H9 (cell line): ENCODE measurements around the gene PRF1. TPM values are rescaled to one million over a fixed set of nuclear protein-coding genes. Genes with fewer than 3 reads are reported as not detected.

Experiments
- DNase-seq: peaks from one replicate; pipeline ENCODE4 v3.0.0-alpha.2; 2017
- H2AFZ ChIP-seq: one replicate; pipeline ENCODE4 v1.6.1; 2013; ENCODE audit warnings: mild to moderate bottlenecking, low read length, control low read depth, moderate library complexity
- H2AK5ac ChIP-seq: 2 replicates; pipeline ENCODE4 v1.6.1; 2013; ENCODE audit warnings: low read length, control low read depth, mixed read lengths; ENCODE audit not compliant: insufficient read length
- H2BK120ac ChIP-seq: one replicate; pipeline ENCODE4 v1.6.1; 2013; ENCODE audit warnings: low read depth, mild to moderate bottlenecking, low read length, control low read depth, inconsistent platforms; ENCODE audit not compliant: poor library complexity, severe bottlenecking
- H2BK12ac ChIP-seq: 2 replicates; pipeline ENCODE4 v1.6.1; 2013; ENCODE audit warnings: low read length, control low read depth, mixed read lengths, low read depth; ENCODE audit not compliant: insufficient read length
- H2BK15ac ChIP-seq: 2 replicates; pipeline ENCODE4 v1.6.1; 2013; ENCODE audit warnings: low read depth, low read length, control low read depth
- H2BK20ac ChIP-seq: one replicate; pipeline ENCODE4 v1.6.1; 2013; ENCODE audit warnings: low read depth, mild to moderate bottlenecking, low read length, control low read depth, inconsistent platforms; ENCODE audit not compliant: poor library complexity, severe bottlenecking
- H2BK5ac ChIP-seq: 2 replicates; pipeline ENCODE4 v1.6.1; 2013; ENCODE audit warnings: low read length, control low read depth, mixed read lengths; ENCODE audit not compliant: insufficient read length
- H3K14ac ChIP-seq: 2 replicates; pipeline ENCODE4 v1.6.1; 2013; ENCODE audit warnings: low read length, control low read depth; ENCODE audit not compliant: insufficient read depth
- H3K18ac ChIP-seq: 2 replicates; pipeline ENCODE4 v1.6.1; 2013; ENCODE audit warnings: low read depth, mild to moderate bottlenecking, mixed read lengths, low read length, control low read depth; ENCODE audit not compliant: insufficient read length
- H3K23ac ChIP-seq: 2 replicates; pipeline ENCODE4 v1.6.1; 2013; ENCODE audit warnings: low read length, control low read depth, mixed read lengths, low read depth; ENCODE audit not compliant: insufficient read length
- H3K23me2 ChIP-seq: 2 replicates; pipeline ENCODE4 v1.6.1; 2013; ENCODE audit warnings: low read depth, mild to moderate bottlenecking, mixed read lengths, low read length, control low read depth; ENCODE audit not compliant: insufficient read length, poor library complexity, severe bottlenecking
- H3K27ac ChIP-seq: 2 replicates; pipeline ENCODE4 v1.5.1; 2013; ENCODE audit warnings: low read length, control low read depth, mixed read lengths, low read depth; ENCODE audit not compliant: insufficient read length
- H3K27me3 ChIP-seq: 2 replicates; pipeline ENCODE4 v1.6.1; 2013; ENCODE audit warnings: low read length, control low read depth, inconsistent platforms; ENCODE audit not compliant: insufficient read depth
- H3K4ac ChIP-seq: 2 replicates; pipeline ENCODE4 v1.6.1; 2013; ENCODE audit warnings: low read depth, mild to moderate bottlenecking, control low read depth, inconsistent platforms, low read length, moderate library complexity
- H3K4me1 ChIP-seq: 2 replicates; pipeline ENCODE4 v1.6.1; 2013; ENCODE audit warnings: low read length, control low read depth, inconsistent platforms; ENCODE audit not compliant: insufficient read depth
- H3K4me2 ChIP-seq: 2 replicates; pipeline ENCODE4 v1.6.1; 2013; ENCODE audit warnings: low read length, control low read depth, mixed read lengths; ENCODE audit not compliant: insufficient read length, insufficient read depth
- H3K56ac ChIP-seq: 2 replicates; pipeline ENCODE4 v1.6.1; 2013; ENCODE audit warnings: low read depth, mild to moderate bottlenecking, mixed read lengths, low read length, control low read depth; ENCODE audit not compliant: insufficient read length
- H3K79me1 ChIP-seq: 2 replicates; pipeline ENCODE4 v1.6.1; 2013; ENCODE audit warnings: low read depth, mild to moderate bottlenecking, moderate library complexity, low read length, control low read depth, inconsistent platforms; ENCODE audit not compliant: insufficient read depth, poor library complexity, severe bottlenecking
- H3K79me2 ChIP-seq: 2 replicates; pipeline ENCODE4 v1.6.1; 2013; ENCODE audit warnings: low read length, control low read depth, inconsistent platforms; ENCODE audit not compliant: insufficient read depth
- H3K9ac ChIP-seq: 2 replicates; pipeline ENCODE4 v1.6.1; 2013; ENCODE audit warnings: low read length, control low read depth, mixed read lengths; ENCODE audit not compliant: insufficient read length; ENCODE audit errors: extremely low read depth
- H3K9me3 ChIP-seq: one replicate; pipeline ENCODE4 v1.6.1; 2013; ENCODE audit warnings: low read depth, low read length, inconsistent platforms; ENCODE audit not compliant: control insufficient read depth
- H3T11ph ChIP-seq: one replicate; pipeline ENCODE4 v1.6.1; 2013; ENCODE audit warnings: mild to moderate bottlenecking, low read length, control low read depth, inconsistent platforms
- H4K20me1 ChIP-seq: one replicate; pipeline ENCODE4 v1.6.1; 2013; ENCODE audit not compliant: control insufficient read depth, insufficient read length, insufficient read depth
- H4K5ac ChIP-seq: 2 replicates; pipeline ENCODE4 v1.6.1; 2013; ENCODE audit warnings: low read depth, mild to moderate bottlenecking, mixed read lengths, low read length, control low read depth; ENCODE audit not compliant: insufficient read length
- H4K8ac ChIP-seq: replicated peaks from 2 replicates; pipeline ENCODE4 v1.6.1; 2013; ENCODE audit warnings: low read length, control low read depth, mixed read lengths, low read depth; ENCODE audit not compliant: insufficient read length
- H4K91ac ChIP-seq: 2 replicates; pipeline ENCODE4 v1.6.1; 2013; ENCODE audit warnings: low read depth, mild to moderate bottlenecking, moderate library complexity, mixed read lengths, low read length, control low read depth; ENCODE audit not compliant: insufficient read length
- H3K27ac Mint-ChIP-seq, 3 experiments: 2 replicates in 2 of 3; 3 replicates in 1 of 3; pipeline ENCODE4 v1.8.0; 2020 to 2021; ENCODE audit warnings: mixed read lengths in 3 of 3, mild to moderate bottlenecking in 1 of 3, moderate library complexity in 1 of 3
- H3K27me3 Mint-ChIP-seq: 2 replicates; pipeline ENCODE4 v1.8.0; 2021; ENCODE audit warnings: low read depth, mild to moderate bottlenecking, moderate library complexity, mixed read lengths
- H3K36me3 Mint-ChIP-seq, 3 experiments: 2 replicates in 2 of 3; 3 replicates in 1 of 3; pipeline ENCODE4 v1.8.0; 2020 to 2021; ENCODE audit warnings: low read depth in 3 of 3, mixed read lengths in 3 of 3; ENCODE audit not compliant: insufficient read depth in 1 of 3
- H3K4me1 Mint-ChIP-seq, 2 experiments: 2 replicates each; pipeline ENCODE4 v1.8.0; 2020; ENCODE audit warnings: mixed read lengths in 2 of 2
- H3K4me3 Mint-ChIP-seq, 2 experiments: 2 replicates in 1 of 2; 3 replicates in 1 of 2; pipeline ENCODE4 v1.8.0; 2020 to 2021; ENCODE audit warnings: mild to moderate bottlenecking in 2 of 2, mixed read lengths in 2 of 2, moderate library complexity in 1 of 2
- H3K9me3 Mint-ChIP-seq, 2 experiments: 2 replicates in 1 of 2; 3 replicates in 1 of 2; pipeline ENCODE4 v1.8.0; 2020; ENCODE audit warnings: mild to moderate bottlenecking in 2 of 2, mixed read lengths in 2 of 2, moderate library complexity in 1 of 2
- WGBS: extraction: QIAGEN DNeasy Blood & Tissue Kit; methylation state at CpG from one replicate; pipeline ENCODE4 v1.1.7; 2013; ENCODE audit warnings: missing lambda C conversion rate, low lambda C conversion rate, mixed read lengths; ENCODE audit not compliant: insufficient read length; ENCODE audit errors: extremely low coverage; 5-methylcytosine and 5-hydroxymethylcytosine counted together
- total RNA-seq: library from RNA; stranded (reverse); gene quantifications from 2 replicates; pipeline ENCODE4 v1.2.1, GENCODE V29; 2021
- TF ChIP-seq, protein P1 (sequence below): fragments of 200-600 bp; sonication (generic); conservative IDR thresholded peaks from 3 replicates; pipeline ENCODE4 v1.8.0; 2021; ENCODE audit warnings: antibody characterized with exemption, mild to moderate bottlenecking

The PRF1 gene
- total RNA-seq, 1 experiment from 2014 or later: not detected

DNA sequence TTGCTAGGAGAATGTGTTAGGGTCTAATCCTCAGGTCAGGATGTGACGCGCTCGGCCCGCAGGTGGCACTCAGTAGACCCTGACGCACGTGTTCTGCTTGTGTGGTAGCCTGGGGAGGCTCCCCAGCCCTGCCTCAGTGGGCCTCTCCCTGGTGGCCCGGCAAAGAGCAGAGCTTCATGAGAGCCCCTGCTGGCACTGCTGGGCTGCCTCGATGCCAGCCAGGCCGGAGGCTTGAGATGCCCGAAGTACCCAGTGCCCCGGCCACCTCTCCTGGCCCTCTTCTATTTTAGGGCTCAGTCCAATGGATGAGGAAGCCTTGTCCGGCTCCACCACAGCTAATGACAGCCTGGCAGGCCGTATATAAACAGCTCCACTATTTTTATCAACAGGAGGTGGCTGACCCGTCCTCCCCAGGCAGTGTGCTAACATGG is 42.0 kb downstream of the PRF1 start:
- H3K9me3 Mint-ChIP-seq: no peaks in the 10 kb centered on the region; a peak in 1 of 5 replicates
- Histone ChIP-seq H2BK5ac (no peak overlapping the region), H3K4ac (no peak overlapping the region), H2BK120ac (no peak overlapping the region), H2BK15ac (no peak overlapping the region), H3K27me3 (no peaks in the 10 kb centered on the region), H3K79me1 (no peaks in the 10 kb centered on the region), H4K5ac (no peak overlapping the region), H3K23ac (no peak overlapping the region), H4K91ac (no peak overlapping the region), H3K9me3 (no peaks in the 10 kb centered on the region), H3K79me2 (no peaks in the 10 kb centered on the region), H3K9ac (no peak overlapping the region), H3K18ac (no peak overlapping the region), H3K27ac (no peak overlapping the region), H2BK20ac (no peak overlapping the region), H3K23me2 (no peaks in the 10 kb centered on the region), H3K4me1 (no peaks in the 10 kb centered on the region), H2AK5ac (no peak overlapping the region), H3K14ac (no peak overlapping the region), H3K56ac (no peak overlapping the region), H3T11ph (no peak overlapping the region), H4K8ac (no peak overlapping the region), H4K20me1 (no peaks in the 10 kb centered on the region), H2AFZ (no peak overlapping the region), H3K4me2 (no peak overlapping the region), H2BK12ac (no peak overlapping the region)
- H3K36me3 Mint-ChIP-seq: peaks cover 0 to 3% (median 2%) of the 10 kb centered on the region in 3 experiments; a peak in 5 of 7 replicates
- no peak overlapping the region for H3K27ac Mint-ChIP-seq
- WGBS: no CpG with 5 or more reads among the region's 14 CpGs
- no peak for DNase-seq
- TF ChIP-seq, protein P1, sequence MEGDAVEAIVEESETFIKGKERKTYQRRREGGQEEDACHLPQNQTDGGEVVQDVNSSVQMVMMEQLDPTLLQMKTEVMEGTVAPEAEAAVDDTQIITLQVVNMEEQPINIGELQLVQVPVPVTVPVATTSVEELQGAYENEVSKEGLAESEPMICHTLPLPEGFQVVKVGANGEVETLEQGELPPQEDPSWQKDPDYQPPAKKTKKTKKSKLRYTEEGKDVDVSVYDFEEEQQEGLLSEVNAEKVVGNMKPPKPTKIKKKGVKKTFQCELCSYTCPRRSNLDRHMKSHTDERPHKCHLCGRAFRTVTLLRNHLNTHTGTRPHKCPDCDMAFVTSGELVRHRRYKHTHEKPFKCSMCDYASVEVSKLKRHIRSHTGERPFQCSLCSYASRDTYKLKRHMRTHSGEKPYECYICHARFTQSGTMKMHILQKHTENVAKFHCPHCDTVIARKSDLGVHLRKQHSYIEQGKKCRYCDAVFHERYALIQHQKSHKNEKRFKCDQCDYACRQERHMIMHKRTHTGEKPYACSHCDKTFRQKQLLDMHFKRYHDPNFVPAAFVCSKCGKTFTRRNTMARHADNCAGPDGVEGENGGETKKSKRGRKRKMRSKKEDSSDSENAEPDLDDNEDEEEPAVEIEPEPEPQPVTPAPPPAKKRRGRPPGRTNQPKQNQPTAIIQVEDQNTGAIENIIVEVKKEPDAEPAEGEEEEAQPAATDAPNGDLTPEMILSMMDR: no peak
- H3K27me3 Mint-ChIP-seq: no peaks in the 10 kb centered on the region
- no peak overlapping the region for H3K4me3 Mint-ChIP-seq
- H3K4me1 Mint-ChIP-seq: peaks cover 19 to 29% of the 10 kb centered on the region in 2 experiments
